HepG2 (cell line): ENCODE data around the gene ST3GAL2. TPM values are rescaled to one million over a fixed set of nuclear protein-coding genes. Genes with fewer than 3 reads are reported as not detected.

Experiments used
- ARNT ChIP-seq: fragments of 450-650 bp; IDR thresholded peaks from 2 replicates; pipeline ENCODE4 v1.6.1; 2017
- CEBPG ChIP-seq: IDR thresholded peaks from 2 replicates; pipeline ENCODE4 v1.6.1; 2016
- HDAC1 ChIP-seq: sonication (generic); formaldehyde crosslinking; IDR thresholded peaks from 2 replicates; pipeline ENCODE4 v1.5.1; 2020; ENCODE audit warnings: mild to moderate bottlenecking, missing genetic modification reagents
- HOXA5 ChIP-seq: sonication (generic); formaldehyde crosslinking; IDR thresholded peaks from 2 replicates; pipeline ENCODE4 v1.4.0; 2020; ENCODE audit warnings: missing genetic modification reagents
- KDM1A ChIP-seq: IDR thresholded peaks from 2 replicates; pipeline ENCODE4 v1.6.1; 2016; ENCODE audit warnings: missing compliant biosample characterization
- KDM5A ChIP-seq: fragments of 200-600 bp; sonication (generic); IDR thresholded peaks from 2 replicates; pipeline ENCODE4 v1.7.0; 2018; ENCODE audit warnings: antibody characterized with exemption, mild to moderate bottlenecking, low read length, borderline replicate concordance
- MIER2 ChIP-seq: IDR thresholded peaks from 2 replicates; pipeline ENCODE4 v1.6.1; 2016; ENCODE audit warnings: missing biosample characterization, missing genetic modification reagents
- MLLT10 ChIP-seq: sonication (generic); formaldehyde crosslinking; IDR thresholded peaks from 2 replicates; pipeline ENCODE4 v1.4.0; 2020; ENCODE audit warnings: missing genetic modification reagents
- MTF2 ChIP-seq: sonication (generic); formaldehyde crosslinking; IDR thresholded peaks from 2 replicates; pipeline ENCODE4 v1.5.0; 2020; ENCODE audit warnings: missing genetic modification reagents, borderline replicate concordance
- MXI1 ChIP-seq: IDR thresholded peaks from 3 replicates; pipeline ENCODE4 v1.6.1; 2012; ENCODE audit warnings: low read depth, low read length, inconsistent platforms, borderline replicate concordance
- NRL ChIP-seq: sonication (generic); formaldehyde crosslinking; IDR thresholded peaks from 2 replicates; pipeline ENCODE4 v1.5.0; 2020; ENCODE audit warnings: missing genetic modification reagents, mild to moderate bottlenecking, moderate library complexity, borderline replicate concordance
- SATB2 ChIP-seq: sonication (generic); formaldehyde crosslinking; IDR thresholded peaks from 2 replicates; pipeline ENCODE4 v1.5.0; 2020; ENCODE audit warnings: missing genetic modification reagents
- XRCC5 ChIP-seq: fragments of 200-400 bp; formaldehyde crosslinking; optimal IDR thresholded peaks from 2 replicates; pipeline ENCODE3; 2017; ENCODE audit warnings: mild to moderate bottlenecking, low read length
- YEATS4 ChIP-seq: sonication (generic); formaldehyde crosslinking; IDR thresholded peaks from 2 replicates; pipeline ENCODE4 v1.4.0; 2020; ENCODE audit warnings: missing genetic modification reagents, borderline replicate concordance
- ZNF30 ChIP-seq: sonication (generic); formaldehyde crosslinking; IDR thresholded peaks from 2 replicates; pipeline ENCODE4 v1.5.0; 2020; ENCODE audit warnings: mild to moderate bottlenecking, missing genetic modification reagents
- ZNF607 ChIP-seq: sonication (generic); formaldehyde crosslinking; IDR thresholded peaks from 2 replicates; pipeline ENCODE4 v1.5.1; 2020; ENCODE audit warnings: missing genetic modification reagents, mild to moderate bottlenecking, borderline replicate concordance
- ZNF773 ChIP-seq: sonication (generic); formaldehyde crosslinking; IDR thresholded peaks from 2 replicates; pipeline ENCODE4 v1.4.0; 2020; ENCODE audit warnings: missing genetic modification reagents, borderline replicate concordance
- ZNF83 ChIP-seq: sonication (generic); formaldehyde crosslinking; IDR thresholded peaks from 2 replicates; pipeline ENCODE4 v1.4.0; 2020; ENCODE audit warnings: missing genetic modification reagents, mild to moderate bottlenecking, borderline replicate concordance
- ZNF883 ChIP-seq: sonication (generic); formaldehyde crosslinking; IDR thresholded peaks from 2 replicates; pipeline ENCODE4 v1.5.1; 2020; ENCODE audit warnings: mild to moderate bottlenecking, missing genetic modification reagents; ENCODE audit errors: not compliant biosample characterization
- polyA plus RNA-seq, 8 experiments: library from polyadenylated mRNA; depleted of rRNA in 3 of 8; stranded (reverse) in 7 of 8; unstranded in 1 of 8; fragments of >200 nt; fragmentation: Illumina TruSeq in 4 of 8; extraction: Trizol in 4 of 8; gene quantifications; 2 replicates each; pipeline versions ENCODE4 v1.2.1 to v1.2.3, GENCODE V29; 2011 to 2016; ENCODE audit warnings: low read depth in 4 of 8, missing spikeins in 1 of 8, mixed read lengths in 1 of 8; ENCODE audit not compliant: insufficient read depth in 1 of 8
- total RNA-seq, 5 experiments: library from RNA; depleted of rRNA; stranded (reverse); fragments of >200 nt; fragmentation: Illumina TruSeq; extraction: Trizol; gene quantifications; 2 replicates each; pipeline ENCODE4 v1.2.3, GENCODE V29; 2016; ENCODE audit warnings: low read depth in 1 of 5
- TF ChIP-seq, protein P1 (sequence below): sonication (generic); formaldehyde crosslinking; IDR thresholded peaks from 2 replicates; pipeline ENCODE4 v1.5.1; 2020; ENCODE audit warnings: mild to moderate bottlenecking, missing genetic modification reagents, moderate library complexity
- TF ChIP-seq, protein P2 (sequence below): sonication (generic); IDR thresholded peaks from 2 replicates; pipeline ENCODE4 v1.6.1; 2016; ENCODE audit warnings: low read depth, borderline replicate concordance
- TF ChIP-seq, protein P3 (sequence below): sonication (generic); formaldehyde crosslinking; IDR thresholded peaks from 2 replicates; pipeline ENCODE4 v1.8.1; 2023; ENCODE audit warnings: mild to moderate bottlenecking, missing genetic modification reagents
- TF ChIP-seq, protein P4 (sequence below): sonication (generic); formaldehyde crosslinking; IDR thresholded peaks from 2 replicates; pipeline ENCODE4 v1.4.0; 2020; ENCODE audit warnings: missing genetic modification reagents

ST3GAL2 gene
- total and polyA plus RNA-seq, 2 of the 13 experiments (the other 11 are each of a cell fraction or from before 2014, with no cell fraction given): 16.3 to 24.9 TPM

DNA sequence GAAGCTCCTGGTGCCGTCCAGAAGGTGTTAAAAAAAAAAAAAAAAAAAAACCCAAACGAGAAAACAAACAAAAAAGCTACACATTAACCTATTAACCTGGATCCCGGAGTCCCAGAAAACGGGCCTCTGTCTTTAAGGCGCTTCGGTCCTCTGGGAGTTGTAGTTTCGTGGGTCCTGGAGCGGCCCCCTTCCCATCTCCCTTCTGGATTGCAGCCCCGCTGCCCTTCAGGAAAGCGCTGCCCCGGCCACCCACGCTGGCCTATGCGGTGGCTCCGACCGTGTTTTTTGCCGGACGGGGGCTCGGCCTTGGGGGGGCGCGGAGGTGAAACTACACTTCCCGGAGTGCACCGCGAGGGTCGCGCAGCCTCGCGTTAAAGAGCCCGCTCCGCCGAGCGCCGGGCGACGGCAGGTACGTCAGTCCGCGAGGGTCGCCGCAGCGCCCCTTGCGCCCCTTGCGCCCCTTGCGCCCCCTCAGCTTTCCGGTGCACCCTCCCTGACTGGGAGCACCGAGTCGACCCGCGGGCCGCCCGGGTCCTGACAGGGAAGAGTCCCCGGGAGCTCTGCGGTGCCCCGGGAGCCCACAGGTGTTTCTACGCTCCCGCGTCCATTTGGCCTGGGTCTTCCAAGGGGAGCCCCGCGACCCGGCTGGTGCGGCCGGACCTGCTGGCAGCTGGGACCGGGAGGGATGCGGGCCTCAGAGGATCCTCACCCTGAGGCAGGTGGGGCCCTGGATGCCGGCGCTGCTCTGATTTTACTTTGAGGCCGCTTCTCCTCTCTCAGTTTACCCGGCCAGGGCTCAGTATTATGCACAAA, 15.5 kb upstream of the ST3GAL2 start, which contains the start of gene FCSK (continued):
- TF ChIP-seq, protein P1, sequence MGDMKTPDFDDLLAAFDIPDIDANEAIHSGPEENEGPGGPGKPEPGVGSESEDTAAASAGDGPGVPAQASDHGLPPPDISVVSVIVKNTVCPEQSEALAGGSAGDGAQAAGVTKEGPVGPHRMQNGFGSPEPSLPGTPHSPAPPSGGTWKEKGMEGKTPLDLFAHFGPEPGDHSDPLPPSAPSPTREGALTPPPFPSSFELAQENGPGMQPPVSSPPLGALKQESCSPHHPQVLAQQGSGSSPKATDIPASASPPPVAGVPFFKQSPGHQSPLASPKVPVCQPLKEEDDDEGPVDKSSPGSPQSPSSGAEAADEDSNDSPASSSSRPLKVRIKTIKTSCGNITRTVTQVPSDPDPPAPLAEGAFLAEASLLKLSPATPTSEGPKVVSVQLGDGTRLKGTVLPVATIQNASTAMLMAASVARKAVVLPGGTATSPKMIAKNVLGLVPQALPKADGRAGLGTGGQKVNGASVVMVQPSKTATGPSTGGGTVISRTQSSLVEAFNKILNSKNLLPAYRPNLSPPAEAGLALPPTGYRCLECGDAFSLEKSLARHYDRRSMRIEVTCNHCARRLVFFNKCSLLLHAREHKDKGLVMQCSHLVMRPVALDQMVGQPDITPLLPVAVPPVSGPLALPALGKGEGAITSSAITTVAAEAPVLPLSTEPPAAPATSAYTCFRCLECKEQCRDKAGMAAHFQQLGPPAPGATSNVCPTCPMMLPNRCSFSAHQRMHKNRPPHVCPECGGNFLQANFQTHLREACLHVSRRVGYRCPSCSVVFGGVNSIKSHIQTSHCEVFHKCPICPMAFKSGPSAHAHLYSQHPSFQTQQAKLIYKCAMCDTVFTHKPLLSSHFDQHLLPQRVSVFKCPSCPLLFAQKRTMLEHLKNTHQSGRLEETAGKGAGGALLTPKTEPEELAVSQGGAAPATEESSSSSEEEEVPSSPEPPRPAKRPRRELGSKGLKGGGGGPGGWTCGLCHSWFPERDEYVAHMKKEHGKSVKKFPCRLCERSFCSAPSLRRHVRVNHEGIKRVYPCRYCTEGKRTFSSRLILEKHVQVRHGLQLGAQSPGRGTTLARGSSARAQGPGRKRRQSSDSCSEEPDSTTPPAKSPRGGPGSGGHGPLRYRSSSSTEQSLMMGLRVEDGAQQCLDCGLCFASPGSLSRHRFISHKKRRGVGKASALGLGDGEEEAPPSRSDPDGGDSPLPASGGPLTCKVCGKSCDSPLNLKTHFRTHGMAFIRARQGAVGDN (CRISPR knock-in tag): peak; percentile 89
- TF ChIP-seq, protein P2, sequence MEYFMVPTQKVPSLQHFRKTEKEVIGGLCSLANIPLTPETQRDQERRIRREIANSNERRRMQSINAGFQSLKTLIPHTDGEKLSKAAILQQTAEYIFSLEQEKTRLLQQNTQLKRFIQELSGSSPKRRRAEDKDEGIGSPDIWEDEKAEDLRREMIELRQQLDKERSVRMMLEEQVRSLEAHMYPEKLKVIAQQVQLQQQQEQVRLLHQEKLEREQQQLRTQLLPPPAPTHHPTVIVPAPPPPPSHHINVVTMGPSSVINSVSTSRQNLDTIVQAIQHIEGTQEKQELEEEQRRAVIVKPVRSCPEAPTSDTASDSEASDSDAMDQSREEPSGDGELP: peak; percentile 25; the same call in 1 of the 2 replicates
- peak; percentile 97 for TF ChIP-seq NRL
- peak; percentile 18; the same call in 1 of the 2 replicates for TF ChIP-seq ZNF30 (CRISPR knock-in tag)
- TF ChIP-seq MIER2 (CRISPR knock-in tag): no peak; the same call in 1 of the 2 replicates
- TF ChIP-seq ZNF773 (CRISPR knock-in tag): peak; percentile 87; the same call in 1 of the 2 replicates
- TF ChIP-seq HDAC1 (CRISPR knock-in tag): peak; percentile 94
- TF ChIP-seq MLLT10 (CRISPR knock-in tag): 0 out of 2 replicates have a peak, but pooled peaks have one; percentile 55
- no peak for TF ChIP-seq MTF2
- TF ChIP-seq ARNT: no peak
- peak; percentile 97 for TF ChIP-seq HOXA5 (CRISPR knock-in tag)
- TF ChIP-seq MXI1: peak; percentile 63; the same call in 1 of the 3 replicates
- TF ChIP-seq ZNF83: peak; percentile 98; the same call in 1 of the 2 replicates
- peak; percentile 74 for TF ChIP-seq ZNF607
- TF ChIP-seq, protein P3, sequence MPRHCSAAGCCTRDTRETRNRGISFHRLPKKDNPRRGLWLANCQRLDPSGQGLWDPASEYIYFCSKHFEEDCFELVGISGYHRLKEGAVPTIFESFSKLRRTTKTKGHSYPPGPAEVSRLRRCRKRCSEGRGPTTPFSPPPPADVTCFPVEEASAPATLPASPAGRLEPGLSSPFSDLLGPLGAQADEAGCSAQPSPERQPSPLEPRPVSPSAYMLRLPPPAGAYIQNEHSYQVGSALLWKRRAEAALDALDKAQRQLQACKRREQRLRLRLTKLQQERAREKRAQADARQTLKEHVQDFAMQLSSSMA (CRISPR knock-in tag): peak; percentile 83; the same call in 1 of the 2 replicates
- peak; percentile 82 for TF ChIP-seq ZNF883
- TF ChIP-seq SATB2: peak; percentile 94
- TF ChIP-seq KDM5A: peak; percentile 67
- TF ChIP-seq XRCC5: peak; percentile 68
- TF ChIP-seq, protein P4, sequence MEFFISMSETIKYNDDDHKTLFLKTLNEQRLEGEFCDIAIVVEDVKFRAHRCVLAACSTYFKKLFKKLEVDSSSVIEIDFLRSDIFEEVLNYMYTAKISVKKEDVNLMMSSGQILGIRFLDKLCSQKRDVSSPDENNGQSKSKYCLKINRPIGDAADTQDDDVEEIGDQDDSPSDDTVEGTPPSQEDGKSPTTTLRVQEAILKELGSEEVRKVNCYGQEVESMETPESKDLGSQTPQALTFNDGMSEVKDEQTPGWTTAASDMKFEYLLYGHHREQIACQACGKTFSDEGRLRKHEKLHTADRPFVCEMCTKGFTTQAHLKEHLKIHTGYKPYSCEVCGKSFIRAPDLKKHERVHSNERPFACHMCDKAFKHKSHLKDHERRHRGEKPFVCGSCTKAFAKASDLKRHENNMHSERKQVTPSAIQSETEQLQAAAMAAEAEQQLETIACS (CRISPR knock-in tag): peak; percentile 74
- TF ChIP-seq YEATS4 (CRISPR knock-in tag): peak; percentile 98
- TF ChIP-seq CEBPG (CRISPR knock-in tag): 0 out of 2 replicates have a peak, but pooled peaks have one; percentile 11
- no peak for TF ChIP-seq KDM1A (CRISPR knock-in tag)
